Tibial nerve (tissue), 4 donors: Measurements from ENCODE around the gene GRID1.

Experiments used
- EP300 ChIP-seq, 2 donors: sonication (generic); formaldehyde crosslinking; IDR thresholded peaks; one replicate each; pipeline ENCODE4 v1.6.1; 2017; ENCODE audit warnings: antibody characterized with exemption in 2 of 2, mild to moderate bottlenecking in 1 of 2
- TF ChIP-seq, protein P1 (sequence below), 5 experiments: fragments of 200-600 bp in 3 of 5; fragments of 450-650 bp in 2 of 5; sonication (generic) in 3 of 5; IDR thresholded peaks; one replicate each; pipeline ENCODE4 v1.5.1; 2016 to 2019; ENCODE audit warnings: antibody characterized with exemption in 5 of 5, mild to moderate bottlenecking in 3 of 5, moderate library complexity in 2 of 5

DNA sequence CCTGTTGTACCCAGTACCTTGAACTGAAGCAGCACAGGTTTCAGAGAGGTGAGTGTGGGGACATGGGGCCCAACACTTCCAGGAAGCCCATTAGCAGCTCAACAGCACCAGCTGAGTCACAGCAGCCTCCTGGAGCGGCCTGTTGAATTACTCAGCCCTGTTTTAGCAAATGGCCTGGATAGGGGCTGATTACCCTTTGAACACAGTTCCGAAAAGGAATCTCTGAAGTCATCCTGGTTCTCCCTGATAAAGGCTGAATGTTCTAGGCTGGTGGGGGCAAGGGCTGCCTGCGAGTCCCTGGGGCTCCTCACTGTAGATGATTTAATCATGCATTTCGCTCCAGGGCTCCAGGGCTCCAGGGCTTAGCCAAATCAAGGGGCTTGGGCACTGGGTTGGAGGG lies 287.5 kb downstream of the GRID1 start:
- TF ChIP-seq, protein P1, sequence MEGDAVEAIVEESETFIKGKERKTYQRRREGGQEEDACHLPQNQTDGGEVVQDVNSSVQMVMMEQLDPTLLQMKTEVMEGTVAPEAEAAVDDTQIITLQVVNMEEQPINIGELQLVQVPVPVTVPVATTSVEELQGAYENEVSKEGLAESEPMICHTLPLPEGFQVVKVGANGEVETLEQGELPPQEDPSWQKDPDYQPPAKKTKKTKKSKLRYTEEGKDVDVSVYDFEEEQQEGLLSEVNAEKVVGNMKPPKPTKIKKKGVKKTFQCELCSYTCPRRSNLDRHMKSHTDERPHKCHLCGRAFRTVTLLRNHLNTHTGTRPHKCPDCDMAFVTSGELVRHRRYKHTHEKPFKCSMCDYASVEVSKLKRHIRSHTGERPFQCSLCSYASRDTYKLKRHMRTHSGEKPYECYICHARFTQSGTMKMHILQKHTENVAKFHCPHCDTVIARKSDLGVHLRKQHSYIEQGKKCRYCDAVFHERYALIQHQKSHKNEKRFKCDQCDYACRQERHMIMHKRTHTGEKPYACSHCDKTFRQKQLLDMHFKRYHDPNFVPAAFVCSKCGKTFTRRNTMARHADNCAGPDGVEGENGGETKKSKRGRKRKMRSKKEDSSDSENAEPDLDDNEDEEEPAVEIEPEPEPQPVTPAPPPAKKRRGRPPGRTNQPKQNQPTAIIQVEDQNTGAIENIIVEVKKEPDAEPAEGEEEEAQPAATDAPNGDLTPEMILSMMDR (IDR thresholded peaks at IDR 0.05), result no peak
- TF ChIP-seq EP300 (IDR thresholded peaks at IDR 0.05), result no peak
